Muscle layer of duodenum (tissue), 2 donors: ENCODE data around the gene ADAM22.
"Not testable (repeated sequence)": the region's sequence is repeated elsewhere in the genome, so short reads cannot be mapped to it uniquely, and the experiment has no call there.

Experiments used
- H3K27ac ChIP-seq: one replicate; pipeline ENCODE4 v1.7.0; 2013; ENCODE audit warnings: mild to moderate bottlenecking, low read length
- H3K27me3 ChIP-seq: one replicate; pipeline ENCODE4 v1.7.0; 2013; ENCODE audit warnings: low read depth, mild to moderate bottlenecking, control low read depth, low read length
- H3K36me3 ChIP-seq, 2 donors: one replicate each; pipeline ENCODE4 v1.7.0; 2013; ENCODE audit warnings: low read length in 2 of 2, control low read depth in 1 of 2, mild to moderate bottlenecking in 1 of 2; ENCODE audit not compliant: insufficient read depth in 2 of 2, control insufficient read depth in 1 of 2
- H3K4me1 ChIP-seq, 2 donors: one replicate each; pipeline ENCODE4 v1.7.0; 2013; ENCODE audit warnings: low read length in 2 of 2, mild to moderate bottlenecking in 2 of 2, control low read depth in 1 of 2, moderate library complexity in 1 of 2; ENCODE audit not compliant: insufficient read depth in 2 of 2, control insufficient read depth in 1 of 2
- H3K4me3 ChIP-seq, 2 donors: one replicate each; pipeline ENCODE4 v1.7.0; 2013; ENCODE audit warnings: low read length in 2 of 2, low read depth in 1 of 2, mild to moderate bottlenecking in 1 of 2
- H3K9me3 ChIP-seq, 2 donors: one replicate each; pipeline ENCODE4 v1.7.0; 2013; ENCODE audit warnings: low read length in 2 of 2, control low read depth in 1 of 2, mild to moderate bottlenecking in 1 of 2; ENCODE audit not compliant: control insufficient read depth in 1 of 2
- donor health status: healthy.

Gene ADAM22

GRCh38 chr7:87933953-87934698 is at the start of gene ADAM22:
Gene ADAM22 (plus strand): TSS chr7:87934251. CDS start chr7:87934466, 215 bp downstream.
- H3K27ac ChIP-seq, result no peak within 1 kb of the TSS
- peak within 1 kb of the TSS; percentile 65 to 89 for H3K4me3 ChIP-seq

GRCh38 chr7:87885018-87885417 is 49.0 kb upstream of the ADAM22 start:
- H3K4me3 ChIP-seq, result no peak overlapping the region
- no peaks in the 10 kb centered on the region for H3K36me3 ChIP-seq
- H3K27ac ChIP-seq, result no peak overlapping the region
- no peaks in the 10 kb centered on the region for H3K4me1 ChIP-seq
- H3K9me3 ChIP-seq, result no peaks in the 10 kb centered on the region
- H3K27me3 ChIP-seq, result no peaks in the 10 kb centered on the region

More at GRCh38 chr7:87933953-87934698, at the start of gene ADAM22:
- H3K27me3 ChIP-seq, result peaks cover 6% of the 10 kb centered on the region
- H3K36me3 ChIP-seq, result no peaks in the 10 kb centered on the region
- H3K9me3 ChIP-seq, result no peaks in the 10 kb centered on the region
- H3K4me1 ChIP-seq, result peaks cover 0 to 19% of the 10 kb centered on the region in 2 donors

- H3K9me3 ChIP-seq, result no peaks in the 10 kb centered on the region
- no peaks in the 10 kb centered on the region for H3K36me3 ChIP-seq
- no peak overlapping the region for H3K27ac ChIP-seq
- no peaks in the 10 kb centered on the region for H3K27me3 ChIP-seq
- H3K4me3 ChIP-seq, result no peak overlapping the region
- no peaks in the 10 kb centered on the region for H3K4me1 ChIP-seq
Measured at GRCh38 chr7:87886875-87887274, 47.2 kb upstream of the ADAM22 start.

- Histone ChIP-seq H3K36me3 (peaks cover 5 to 8% of the 10 kb centered on the region in 2 donors), H3K27ac (no peak overlapping the region), H3K27me3 (no peaks in the 10 kb centered on the region), H3K9me3 (no peaks in the 10 kb centered on the region), H3K4me1 (no peaks in the 10 kb centered on the region), H3K4me3 (no peak overlapping the region)
Measured at GRCh38 chr7:87895363-87895762, 38.7 kb upstream of the ADAM22 start.

GRCh38 chr7:87899255-87899654 is 34.8 kb upstream of the ADAM22 start:
- H3K4me3 ChIP-seq, result no peak overlapping the region
- no peak overlapping the region for H3K27ac ChIP-seq
- no peaks in the 10 kb centered on the region for H3K9me3 ChIP-seq
- no peaks in the 10 kb centered on the region for H3K27me3 ChIP-seq
- H3K36me3 ChIP-seq, result peaks cover 5 to 14% of the 10 kb centered on the region in 2 donors
- H3K4me1 ChIP-seq, result no peaks in the 10 kb centered on the region

GRCh38 chr7:87907136-87907906 is 26.7 kb upstream of the ADAM22 start:
- not testable (repeated sequence) for H3K27ac ChIP-seq, H3K36me3 ChIP-seq, H3K27me3 ChIP-seq, H3K4me3 ChIP-seq, H3K9me3 ChIP-seq, H3K4me1 ChIP-seq

- not testable (repeated sequence) for H3K36me3 ChIP-seq, H3K4me1 ChIP-seq, H3K27me3 ChIP-seq, H3K9me3 ChIP-seq, H3K4me3 ChIP-seq, H3K27ac ChIP-seq
Measured at GRCh38 chr7:87908814-87909213, 25.2 kb upstream of the ADAM22 start.

- H3K4me3 ChIP-seq, result no peak overlapping the region
- H3K4me1 ChIP-seq, result no peaks in the 10 kb centered on the region
- H3K27ac ChIP-seq, result no peak overlapping the region
- H3K36me3 ChIP-seq, result peaks cover 0 to 3% of the 10 kb centered on the region in 2 donors
- no peaks in the 10 kb centered on the region for H3K9me3 ChIP-seq
- no peaks in the 10 kb centered on the region for H3K27me3 ChIP-seq
Measured at GRCh38 chr7:87912121-87912520, 21.9 kb upstream of the ADAM22 start.

GRCh38 chr7:87918740-87919139 is 15.3 kb upstream of the ADAM22 start:
- H3K27me3 ChIP-seq, result no peaks in the 10 kb centered on the region
- no peaks in the 10 kb centered on the region for H3K36me3 ChIP-seq
- H3K27ac ChIP-seq, result no peak overlapping the region
- H3K4me1 ChIP-seq, result no peaks in the 10 kb centered on the region
- H3K9me3 ChIP-seq, result no peaks in the 10 kb centered on the region
- no peak overlapping the region for H3K4me3 ChIP-seq

- no peaks in the 10 kb centered on the region for H3K36me3 ChIP-seq
- H3K27ac ChIP-seq, result no peak overlapping the region
- H3K27me3 ChIP-seq, result no peaks in the 10 kb centered on the region
- H3K4me3 ChIP-seq, result no peak overlapping the region
- no peaks in the 10 kb centered on the region for H3K9me3 ChIP-seq
- no peaks in the 10 kb centered on the region for H3K4me1 ChIP-seq
Measured at GRCh38 chr7:87919875-87920274, 14.2 kb upstream of the ADAM22 start.

- H3K27me3 ChIP-seq, result no peaks in the 10 kb centered on the region
- no peaks in the 10 kb centered on the region for H3K4me1 ChIP-seq
- H3K9me3 ChIP-seq, result no peaks in the 10 kb centered on the region
- H3K36me3 ChIP-seq, result no peaks in the 10 kb centered on the region
- no peak overlapping the region for H3K4me3 ChIP-seq
- no peak overlapping the region for H3K27ac ChIP-seq
Measured at GRCh38 chr7:87920578-87920977, 13.5 kb upstream of the ADAM22 start.
